ENCODE measurements around the gene PRPF40B.

The PRPF40B gene

GRCh38 chr12:49662998-49663843, 39.9 kb downstream of the PRPF40B start:
- Histone ChIP-seq H3K4me3 (ENCODE audit: low read length) (peak overlapping the region; percentile 71), H3K9me2 (replicated peaks; ENCODE audit: control insufficient read depth, low read length) (no peaks in the 10 kb centered on the region; the same call in 1 of the 2 replicates), H3K27me3 (ENCODE audit: control insufficient read depth, low read length) (no peaks in the 10 kb centered on the region), H3K79me2 (ENCODE audit: control insufficient read depth, low read length) (peaks cover 5% of the 10 kb centered on the region), H4K20me1 (ENCODE audit: control insufficient read depth, insufficient read depth, low read depth, low read length) (no peaks in the 10 kb centered on the region), H3K4me2 (ENCODE audit: low read length) (peak overlapping the region; percentile 89), H3K27ac (ENCODE audit: low read depth, low read length) (peak overlapping the region; percentile 87), H3K9me3 (ENCODE audit: control insufficient read depth, insufficient read depth, low read length) (no peaks in the 10 kb centered on the region), H3F3A (ENCODE audit: control insufficient read depth, insufficient read depth) (0 out of 2 replicates have a peak, but pooled peaks cover 6% of the 10 kb centered on the region), H3K36me3 (ENCODE audit: control insufficient read depth, low read length) (peaks cover 18% of the 10 kb centered on the region), H3K4me1 (ENCODE audit: control insufficient read depth, low read length) (peaks cover 63% of the 10 kb centered on the region)
- TF ChIP-seq EZH2phosphoT487 (IDR thresholded peaks at IDR 0.05; ENCODE audit: borderline replicate concordance, low read length), result no peak
- TF ChIP-seq CTCF (IDR thresholded peaks at IDR 0.05; ENCODE audit: low read depth, low read length, poor library complexity, severe bottlenecking), result no peak

GRCh38 chr12:49664167-49664566, 40.8 kb downstream of the PRPF40B start:
- no peaks in the 10 kb centered on the region for H3K27me3 ChIP-seq (ENCODE audit: control insufficient read depth, low read length)
- TF ChIP-seq EZH2phosphoT487 (IDR thresholded peaks at IDR 0.05; ENCODE audit: borderline replicate concordance, low read length) (no peak), CTCF (IDR thresholded peaks at IDR 0.05; ENCODE audit: low read depth, low read length, poor library complexity, severe bottlenecking) (no peak)
- H3K27ac ChIP-seq (ENCODE audit: low read depth, low read length), result peak overlapping the region; percentile 87
- H3K4me3 ChIP-seq (ENCODE audit: low read length), result peak overlapping the region; percentile 35
- peaks cover 18% of the 10 kb centered on the region for H3K36me3 ChIP-seq (ENCODE audit: control insufficient read depth, low read length)
- peak overlapping the region; percentile 58 for H3K4me2 ChIP-seq (ENCODE audit: low read length)
- no peaks in the 10 kb centered on the region; the same call in 1 of the 2 replicates for H3K9me2 ChIP-seq (replicated peaks; ENCODE audit: control insufficient read depth, low read length)
- 0 out of 2 replicates have a peak, but pooled peaks cover 6% of the 10 kb centered on the region for H3F3A ChIP-seq (ENCODE audit: control insufficient read depth, insufficient read depth)
- H4K20me1 ChIP-seq (ENCODE audit: control insufficient read depth, insufficient read depth, low read depth, low read length), result no peaks in the 10 kb centered on the region
- H3K79me2 ChIP-seq (ENCODE audit: control insufficient read depth, low read length), result peaks cover 6% of the 10 kb centered on the region
- peaks cover 64% of the 10 kb centered on the region for H3K4me1 ChIP-seq (ENCODE audit: control insufficient read depth, low read length)
- no peaks in the 10 kb centered on the region for H3K9me3 ChIP-seq (ENCODE audit: control insufficient read depth, insufficient read depth, low read length)

- Histone ChIP-seq H3K27me3 (ENCODE audit: control insufficient read depth, low read length) (no peaks in the 10 kb centered on the region), H3K79me2 (ENCODE audit: control insufficient read depth, low read length) (peaks cover 8% of the 10 kb centered on the region), H3K36me3 (ENCODE audit: control insufficient read depth, low read length) (peaks cover 18% of the 10 kb centered on the region), H3K4me3 (ENCODE audit: low read length) (peak overlapping the region; percentile 35), H4K20me1 (ENCODE audit: control insufficient read depth, insufficient read depth, low read depth, low read length) (no peaks in the 10 kb centered on the region), H3K9me3 (ENCODE audit: control insufficient read depth, insufficient read depth, low read length) (no peaks in the 10 kb centered on the region), H3K27ac (ENCODE audit: low read depth, low read length) (peak overlapping the region; percentile 87), H3K9me2 (replicated peaks; ENCODE audit: control insufficient read depth, low read length) (no peaks in the 10 kb centered on the region; the same call in 1 of the 2 replicates), H3F3A (ENCODE audit: control insufficient read depth, insufficient read depth) (0 out of 2 replicates have a peak, but pooled peaks cover 6% of the 10 kb centered on the region), H3K4me2 (ENCODE audit: low read length) (peak overlapping the region; percentile 58), H3K4me1 (ENCODE audit: control insufficient read depth, low read length) (peaks cover 67% of the 10 kb centered on the region)
- no peak for TF ChIP-seq EZH2phosphoT487 (IDR thresholded peaks at IDR 0.05; ENCODE audit: borderline replicate concordance, low read length)
- TF ChIP-seq CTCF (IDR thresholded peaks at IDR 0.05; ENCODE audit: low read depth, low read length, poor library complexity, severe bottlenecking), result no peak
These were observed 41.4 kb downstream of the PRPF40B start for GRCh38 chr12:49664591-49665239.
